ENCODE measurements around the gene ITPKC. TPM values are rescaled to one million over a fixed set of nuclear protein-coding genes. Genes with fewer than 3 reads are reported as not detected.
A peak's percentile ranks its signal among the peaks of the same experiment; 100 is the strongest.

Gene ITPKC
- polyA plus RNA-seq, 3 donors, result 2.7 to 5.7 (median 2.9) TPM

GRCh38 chr19:40693896-40694295, 23.0 kb upstream of the ITPKC start:
- TF ChIP-seq, protein P1, sequence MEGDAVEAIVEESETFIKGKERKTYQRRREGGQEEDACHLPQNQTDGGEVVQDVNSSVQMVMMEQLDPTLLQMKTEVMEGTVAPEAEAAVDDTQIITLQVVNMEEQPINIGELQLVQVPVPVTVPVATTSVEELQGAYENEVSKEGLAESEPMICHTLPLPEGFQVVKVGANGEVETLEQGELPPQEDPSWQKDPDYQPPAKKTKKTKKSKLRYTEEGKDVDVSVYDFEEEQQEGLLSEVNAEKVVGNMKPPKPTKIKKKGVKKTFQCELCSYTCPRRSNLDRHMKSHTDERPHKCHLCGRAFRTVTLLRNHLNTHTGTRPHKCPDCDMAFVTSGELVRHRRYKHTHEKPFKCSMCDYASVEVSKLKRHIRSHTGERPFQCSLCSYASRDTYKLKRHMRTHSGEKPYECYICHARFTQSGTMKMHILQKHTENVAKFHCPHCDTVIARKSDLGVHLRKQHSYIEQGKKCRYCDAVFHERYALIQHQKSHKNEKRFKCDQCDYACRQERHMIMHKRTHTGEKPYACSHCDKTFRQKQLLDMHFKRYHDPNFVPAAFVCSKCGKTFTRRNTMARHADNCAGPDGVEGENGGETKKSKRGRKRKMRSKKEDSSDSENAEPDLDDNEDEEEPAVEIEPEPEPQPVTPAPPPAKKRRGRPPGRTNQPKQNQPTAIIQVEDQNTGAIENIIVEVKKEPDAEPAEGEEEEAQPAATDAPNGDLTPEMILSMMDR (IDR thresholded peaks at IDR 0.05), result no peak
- Mint-ChIP-seq H3K27me3 (ENCODE audit: low read depth in 3 of 3) (peaks cover 0 to under 1% (median 0%) of the 10 kb centered on the region in 3 donors), H3K36me3 (peaks cover 35 to 65% of the 10 kb centered on the region in 2 donors), H3K4me3 (no peak overlapping the region), H3K9me3 (no peaks in the 10 kb centered on the region), H3K4me1 (peaks cover 7% of the 10 kb centered on the region), H3K27ac (peak overlapping the region in 1 of 7 donors; percentile 55)
- Histone ChIP-seq H3K36me3 (replicated peaks in 1 of 2; ENCODE audit: control insufficient read depth in 1 of 2, insufficient read depth in 2 of 2, low read length in 2 of 2) (peaks cover 30 to 42% of the 10 kb centered on the region in 2 donors), H3K79me2 (ENCODE audit: insufficient read depth, low read length) (no peaks in the 10 kb centered on the region), H3K27ac (ENCODE audit: low read depth in 1 of 2, low read length in 2 of 2) (no peak overlapping the region), H3K4me1 (ENCODE audit: control insufficient read depth in 1 of 2, insufficient read depth in 2 of 2, low read length in 2 of 2) (peaks cover 11 to 19% of the 10 kb centered on the region in 2 donors), H2AFZ (ENCODE audit: insufficient read depth, low read depth, low read length, poor library complexity, severe bottlenecking) (no peak overlapping the region), H3K9ac (ENCODE audit: insufficient read depth, low read length, poor library complexity, severe bottlenecking) (no peak overlapping the region), H3K9me3 (replicated peaks in 1 of 2; ENCODE audit: control insufficient read depth in 1 of 2, insufficient read depth in 1 of 2, low read length in 2 of 2) (no peaks in the 10 kb centered on the region), H3K4me2 (replicated peaks; ENCODE audit: extremely low read depth, low read length, poor library complexity, severe bottlenecking) (no peak overlapping the region), H4K20me1 (ENCODE audit: insufficient read depth, low read length) (no peaks in the 10 kb centered on the region), H3K4me3 (replicated peaks in 1 of 3; ENCODE audit: low read depth in 2 of 3, low read length in 3 of 3) (no peak overlapping the region), H3K27me3 (ENCODE audit: control insufficient read depth in 2 of 2, insufficient read depth in 2 of 2, low read length in 2 of 2) (peaks cover 0 to 3% of the 10 kb centered on the region in 2 donors)
- intact Hi-C loops (cut with micrococcal nuclease), result no loop called here
- WGBS (ENCODE audit: insufficient coverage), result 90% methylated on average over 1 of the region's 4 CpGs
- no peak for DNase-seq

GRCh38 chr19:40695881-40696280, 21.0 kb upstream of the ITPKC start:
- H3K4me3 ChIP-seq (replicated peaks in 1 of 3; ENCODE audit: low read depth in 2 of 3, low read length in 3 of 3), result no peak overlapping the region
- H4K20me1 ChIP-seq (ENCODE audit: insufficient read depth, low read length), result no peaks in the 10 kb centered on the region
- Mint-ChIP-seq H3K9me3 (no peaks in the 10 kb centered on the region), H3K36me3 (peaks cover 43 to 75% of the 10 kb centered on the region in 2 donors), H3K4me1 (peaks cover 7% of the 10 kb centered on the region), H3K4me3 (no peak overlapping the region), H3K27me3 (ENCODE audit: low read depth in 3 of 3) (peaks cover 0 to 1% (median 0%) of the 10 kb centered on the region in 3 donors), H3K27ac (no peak overlapping the region)
- DNase-seq, result no peak
- WGBS (ENCODE audit: insufficient coverage), result no CpG with 5 or more reads among the region's 5 CpGs
- TF ChIP-seq, protein P1 (IDR thresholded peaks at IDR 0.05), result no peak
- H3K27me3 ChIP-seq (ENCODE audit: control insufficient read depth in 2 of 2, insufficient read depth in 2 of 2, low read length in 2 of 2), result no peaks in the 10 kb centered on the region
- H3K9ac ChIP-seq (ENCODE audit: insufficient read depth, low read length, poor library complexity, severe bottlenecking), result no peak overlapping the region
- H3K36me3 ChIP-seq (replicated peaks in 1 of 2; ENCODE audit: control insufficient read depth in 1 of 2, insufficient read depth in 2 of 2, low read length in 2 of 2), result peaks cover 39 to 60% of the 10 kb centered on the region in 2 donors
- H3K79me2 ChIP-seq (ENCODE audit: insufficient read depth, low read length), result no peaks in the 10 kb centered on the region
- no peak overlapping the region for H2AFZ ChIP-seq (ENCODE audit: insufficient read depth, low read depth, low read length, poor library complexity, severe bottlenecking)
- intact Hi-C loops (cut with micrococcal nuclease), result no loop called here
- H3K27ac ChIP-seq (ENCODE audit: low read depth in 1 of 2, low read length in 2 of 2), result no peak overlapping the region
- H3K4me2 ChIP-seq (replicated peaks; ENCODE audit: extremely low read depth, low read length, poor library complexity, severe bottlenecking), result no peak overlapping the region
- H3K9me3 ChIP-seq (replicated peaks in 1 of 2; ENCODE audit: control insufficient read depth in 1 of 2, insufficient read depth in 1 of 2, low read length in 2 of 2), result no peaks in the 10 kb centered on the region
- peaks cover 5 to 6% of the 10 kb centered on the region in 2 donors for H3K4me1 ChIP-seq (ENCODE audit: control insufficient read depth in 1 of 2, insufficient read depth in 2 of 2, low read length in 2 of 2)
